Measurements from ENCODE around the gene FAM181B.

Gene FAM181B

DNA sequence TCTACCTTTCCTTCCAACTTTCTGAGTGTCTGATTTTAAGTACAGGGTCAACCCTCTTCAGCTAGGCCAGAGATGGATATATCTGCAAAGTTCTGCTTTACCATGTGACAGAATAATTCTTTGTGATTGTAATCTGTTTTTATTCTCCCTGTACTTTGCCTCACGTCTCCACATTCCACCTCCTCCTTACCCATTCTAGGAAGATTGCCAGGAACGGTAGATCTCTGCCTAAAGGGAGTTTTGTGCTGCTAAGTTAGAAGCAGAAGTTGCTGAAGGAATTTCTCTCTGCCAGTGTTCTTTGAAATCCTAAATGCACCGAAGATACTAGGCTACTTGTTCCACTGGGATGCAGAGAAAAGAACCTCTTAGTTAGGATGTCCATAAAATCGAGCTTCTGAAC lies 20.7 kb upstream of the FAM181B start:
- no peak for TF ChIP-seq FOXP2 (optimal IDR thresholded peaks at IDR 0.05; ENCODE audit: borderline replicate concordance, extremely low read depth, extremely low read length, insufficient read depth)
- no peak for TF ChIP-seq POLR2AphosphoS5 (IDR thresholded peaks at IDR 0.05; ENCODE audit: low read depth, low read length)
- no peak for TF ChIP-seq TAF1 (IDR thresholded peaks at IDR 0.05; ENCODE audit: borderline replicate concordance, insufficient read depth, low read length)
- TF ChIP-seq, protein P1, sequence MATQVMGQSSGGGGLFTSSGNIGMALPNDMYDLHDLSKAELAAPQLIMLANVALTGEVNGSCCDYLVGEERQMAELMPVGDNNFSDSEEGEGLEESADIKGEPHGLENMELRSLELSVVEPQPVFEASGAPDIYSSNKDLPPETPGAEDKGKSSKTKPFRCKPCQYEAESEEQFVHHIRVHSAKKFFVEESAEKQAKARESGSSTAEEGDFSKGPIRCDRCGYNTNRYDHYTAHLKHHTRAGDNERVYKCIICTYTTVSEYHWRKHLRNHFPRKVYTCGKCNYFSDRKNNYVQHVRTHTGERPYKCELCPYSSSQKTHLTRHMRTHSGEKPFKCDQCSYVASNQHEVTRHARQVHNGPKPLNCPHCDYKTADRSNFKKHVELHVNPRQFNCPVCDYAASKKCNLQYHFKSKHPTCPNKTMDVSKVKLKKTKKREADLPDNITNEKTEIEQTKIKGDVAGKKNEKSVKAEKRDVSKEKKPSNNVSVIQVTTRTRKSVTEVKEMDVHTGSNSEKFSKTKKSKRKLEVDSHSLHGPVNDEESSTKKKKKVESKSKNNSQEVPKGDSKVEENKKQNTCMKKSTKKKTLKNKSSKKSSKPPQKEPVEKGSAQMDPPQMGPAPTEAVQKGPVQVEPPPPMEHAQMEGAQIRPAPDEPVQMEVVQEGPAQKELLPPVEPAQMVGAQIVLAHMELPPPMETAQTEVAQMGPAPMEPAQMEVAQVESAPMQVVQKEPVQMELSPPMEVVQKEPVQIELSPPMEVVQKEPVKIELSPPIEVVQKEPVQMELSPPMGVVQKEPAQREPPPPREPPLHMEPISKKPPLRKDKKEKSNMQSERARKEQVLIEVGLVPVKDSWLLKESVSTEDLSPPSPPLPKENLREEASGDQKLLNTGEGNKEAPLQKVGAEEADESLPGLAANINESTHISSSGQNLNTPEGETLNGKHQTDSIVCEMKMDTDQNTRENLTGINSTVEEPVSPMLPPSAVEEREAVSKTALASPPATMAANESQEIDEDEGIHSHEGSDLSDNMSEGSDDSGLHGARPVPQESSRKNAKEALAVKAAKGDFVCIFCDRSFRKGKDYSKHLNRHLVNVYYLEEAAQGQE (IDR thresholded peaks at IDR 0.05; ENCODE audit: insufficient read depth in 1 of 2, low read depth in 2 of 2, low read length in 2 of 2): no peak
- no peak for TF ChIP-seq SIN3A (IDR thresholded peaks at IDR 0.05; ENCODE audit: borderline replicate concordance, insufficient read depth, low read length)

DNA sequence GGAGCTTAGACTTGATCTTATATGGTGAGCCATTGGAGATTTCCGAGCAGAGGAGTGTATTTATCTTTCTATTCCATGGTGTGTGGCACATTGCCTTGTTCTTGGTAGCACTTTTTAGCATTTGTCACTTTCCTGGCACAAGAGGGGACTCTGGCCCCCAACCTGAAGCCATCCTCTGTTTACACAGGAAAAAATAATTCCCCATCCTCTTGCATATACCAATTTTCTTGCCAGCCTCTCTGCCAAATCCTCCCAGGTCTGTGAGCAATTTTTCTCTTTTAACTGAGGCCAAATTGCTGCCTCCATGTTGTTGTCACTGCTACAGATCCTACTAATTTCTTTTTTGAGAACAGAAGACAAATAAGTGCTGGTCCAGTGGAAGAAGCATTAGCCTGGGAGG lies 20.3 kb upstream of the FAM181B start:
- TF ChIP-seq, protein P1 (IDR thresholded peaks at IDR 0.05; ENCODE audit: insufficient read depth in 1 of 2, low read depth in 2 of 2, low read length in 2 of 2): no peak
- TF ChIP-seq POLR2AphosphoS5 (IDR thresholded peaks at IDR 0.05; ENCODE audit: low read depth, low read length): no peak
- no peak for TF ChIP-seq SIN3A (IDR thresholded peaks at IDR 0.05; ENCODE audit: borderline replicate concordance, insufficient read depth, low read length)
- TF ChIP-seq FOXP2 (optimal IDR thresholded peaks at IDR 0.05; ENCODE audit: borderline replicate concordance, extremely low read depth, extremely low read length, insufficient read depth): no peak
- TF ChIP-seq TAF1 (IDR thresholded peaks at IDR 0.05; ENCODE audit: borderline replicate concordance, insufficient read depth, low read length): no peak

DNA sequence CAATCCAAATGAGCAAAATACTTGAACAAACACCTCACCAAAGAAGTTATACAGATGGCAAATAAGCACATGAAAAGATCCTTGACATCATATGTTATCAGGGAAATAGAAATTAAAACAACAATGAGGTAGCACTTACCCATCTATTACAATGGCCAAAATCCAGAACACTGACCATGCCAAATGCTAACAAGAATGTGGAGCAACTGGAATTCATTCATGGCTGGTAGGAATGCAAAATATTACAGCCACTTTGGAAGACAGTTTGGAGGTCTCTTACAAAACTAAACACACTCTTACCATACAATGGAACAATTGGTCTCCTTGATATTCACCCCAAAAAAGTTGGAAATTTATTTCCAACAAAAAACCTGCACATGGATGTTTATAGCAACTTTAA lies 19.1 kb upstream of the FAM181B start:
- TF ChIP-seq POLR2AphosphoS5 (IDR thresholded peaks at IDR 0.05; ENCODE audit: low read depth, low read length): no peak
- TF ChIP-seq FOXP2 (optimal IDR thresholded peaks at IDR 0.05; ENCODE audit: borderline replicate concordance, extremely low read depth, extremely low read length, insufficient read depth): no peak
- TF ChIP-seq, protein P1 (IDR thresholded peaks at IDR 0.05; ENCODE audit: insufficient read depth in 1 of 2, low read depth in 2 of 2, low read length in 2 of 2): no peak
- no peak for TF ChIP-seq SIN3A (IDR thresholded peaks at IDR 0.05; ENCODE audit: borderline replicate concordance, insufficient read depth, low read length)

DNA sequence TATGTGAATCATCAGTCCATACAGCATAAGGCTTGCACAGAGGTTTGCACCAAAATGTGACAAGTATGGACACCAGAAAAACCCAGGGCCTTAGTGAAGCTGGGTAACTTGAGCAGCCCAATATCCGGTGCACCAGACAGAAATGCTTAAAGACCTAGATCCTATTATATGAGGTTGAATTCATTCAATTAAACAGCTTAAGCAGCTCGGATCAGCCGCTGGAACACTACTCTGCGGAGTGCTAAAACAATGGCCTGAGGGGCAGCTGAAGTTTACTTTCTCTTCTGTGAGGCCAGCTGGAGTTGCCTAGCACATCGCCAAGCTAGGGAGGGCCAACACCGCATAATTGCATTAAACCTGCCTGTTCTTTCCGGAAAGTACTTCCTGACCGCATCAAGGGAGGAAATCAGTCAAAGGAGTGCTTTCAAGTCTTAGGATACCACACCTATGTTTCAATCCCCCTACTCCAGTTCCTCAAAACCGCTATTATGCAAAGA lies 17.0 kb upstream of the FAM181B start:
- TF ChIP-seq SIN3A (IDR thresholded peaks at IDR 0.05; ENCODE audit: borderline replicate concordance, insufficient read depth, low read length) (no peak), POLR2AphosphoS5 (IDR thresholded peaks at IDR 0.05; ENCODE audit: low read depth, low read length) (no peak), TAF1 (IDR thresholded peaks at IDR 0.05; ENCODE audit: borderline replicate concordance, insufficient read depth, low read length) (no peak), FOXP2 (optimal IDR thresholded peaks at IDR 0.05; ENCODE audit: borderline replicate concordance, extremely low read depth, extremely low read length, insufficient read depth) (no peak)
- TF ChIP-seq, protein P1 (IDR thresholded peaks at IDR 0.05; ENCODE audit: insufficient read depth in 1 of 2, low read depth in 2 of 2, low read length in 2 of 2): no peak

DNA sequence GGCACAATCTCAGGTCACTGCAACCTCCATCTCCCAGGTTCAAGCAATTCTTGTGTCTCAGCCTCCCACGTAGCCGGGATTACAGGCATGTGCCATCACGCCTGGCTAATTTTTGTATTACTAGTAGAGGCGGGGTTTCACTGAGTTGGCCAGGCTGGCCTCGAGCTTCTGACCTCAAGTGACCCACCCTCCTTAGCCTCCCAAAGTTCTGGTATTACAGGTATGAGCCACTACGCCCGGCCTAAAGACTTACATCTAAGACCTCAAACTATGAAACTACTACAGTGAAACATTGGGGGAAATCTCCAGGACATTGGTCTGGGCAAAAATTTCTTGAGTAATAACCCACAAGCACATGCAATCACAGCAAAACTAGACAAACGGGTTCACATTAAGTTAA lies 13.8 kb upstream of the FAM181B start:
- TF ChIP-seq, protein P1 (IDR thresholded peaks at IDR 0.05; ENCODE audit: insufficient read depth in 1 of 2, low read depth in 2 of 2, low read length in 2 of 2): no peak
- no peak for TF ChIP-seq TAF1 (IDR thresholded peaks at IDR 0.05; ENCODE audit: borderline replicate concordance, insufficient read depth, low read length)
- no peak for TF ChIP-seq SIN3A (IDR thresholded peaks at IDR 0.05; ENCODE audit: borderline replicate concordance, insufficient read depth, low read length)
- TF ChIP-seq POLR2AphosphoS5 (IDR thresholded peaks at IDR 0.05; ENCODE audit: low read depth, low read length): no peak
- TF ChIP-seq FOXP2 (optimal IDR thresholded peaks at IDR 0.05; ENCODE audit: borderline replicate concordance, extremely low read depth, extremely low read length, insufficient read depth): no peak
